ENCODE results near the gene NKX1-2. TPM values are rescaled to one million over a fixed set of nuclear protein-coding genes. Genes with fewer than 3 reads are reported as not detected.
"Not testable (repeated sequence)": the region's sequence is repeated elsewhere in the genome, so short reads cannot be mapped to it uniquely, and the experiment has no call there.

NKX1-2 gene
- total RNA-seq, 1 experiment from 2014 or later: 3.4 TPM

- H4K20me1 ChIP-seq (ENCODE audit: insufficient read depth); H3K9ac ChIP-seq (ENCODE audit: low read length); H3K36me3 ChIP-seq (ENCODE audit: control insufficient read depth in 1 of 2, insufficient read depth in 2 of 2, low read length in 2 of 2); H3K9me3 ChIP-seq (ENCODE audit: control insufficient read depth in 1 of 2, insufficient read depth in 1 of 2, low read depth in 1 of 2, low read length in 2 of 2); intact Hi-C loops (cut with micrococcal nuclease); H3K4me2 ChIP-seq (ENCODE audit: low read length); BruUV-seq (replicated peaks); H3K27me3 ChIP-seq (ENCODE audit: insufficient read depth, low read length); ATAC-seq; H3K4me3 ChIP-seq (replicated peaks in 1 of 2; ENCODE audit: low read depth in 1 of 2, low read length in 2 of 2); CTCF ChIA-PET; H3K79me2 ChIP-seq (ENCODE audit: insufficient read depth, low read length); RAD21 ChIA-PET (ENCODE audit: low non-redundant PET in 1 of 2, low total read pairs in 2 of 2, uncharacterized antibody in 2 of 2, unreplicated experiment in 2 of 2); H3K27ac ChIP-seq (ENCODE audit: low read depth, low read length); H3K9me2 ChIP-seq (ENCODE audit: insufficient read depth); DNase-seq (ENCODE audit: low read depth, low spot score); H2AFZ ChIP-seq (ENCODE audit: low read depth, low read length, poor library complexity, severe bottlenecking); POLR2A ChIA-PET: not testable (repeated sequence)
- H3K4me1 ChIP-seq (ENCODE audit: control insufficient read depth in 1 of 2, insufficient read depth in 2 of 2, low read length in 2 of 2): peaks cover 6 to 16% of the 10 kb centered on the region in 2 experiments; a peak in 3 of 4 replicates
Observed at GRCh38 chr10:124441694-124442093, 8.1 kb downstream of the NKX1-2 start.

- CTCF ChIA-PET: no interaction called here
- no peaks in the 10 kb centered on the region for H3K9me2 ChIP-seq (ENCODE audit: insufficient read depth)
- peak overlapping the region; percentile 36 for H3K4me2 ChIP-seq (ENCODE audit: low read length)
- peaks cover 8 to 32% of the 10 kb centered on the region in 2 experiments; a peak in 3 of 4 replicates for H3K4me1 ChIP-seq (ENCODE audit: control insufficient read depth in 1 of 2, insufficient read depth in 2 of 2, low read length in 2 of 2)
- H3K4me3 ChIP-seq (replicated peaks in 1 of 2; ENCODE audit: low read depth in 1 of 2, low read length in 2 of 2): no peak overlapping the region
- ATAC-seq (peak; percentile 58), DNase-seq (ENCODE audit: low read depth, low spot score) (no peak)
- H4K20me1 ChIP-seq (ENCODE audit: insufficient read depth): no peaks in the 10 kb centered on the region
- no peak overlapping the region for H3K9ac ChIP-seq (ENCODE audit: low read length)
- no peak for TF ChIP-seq SIN3A (IDR thresholded peaks at IDR 0.05; ENCODE audit: low read depth)
- 0 out of 2 replicates have a peak, but pooled peaks have one; percentile 4 for TF ChIP-seq CEBPB (IDR thresholded peaks at IDR 0.05; ENCODE audit: low read depth)
- H3K79me2 ChIP-seq (ENCODE audit: insufficient read depth, low read length): no peaks in the 10 kb centered on the region
- no peak overlapping the region for H3K27ac ChIP-seq (ENCODE audit: low read depth, low read length)
- intact Hi-C loops (cut with micrococcal nuclease): no loop called here
- no TSS peak for BruUV-seq (replicated peaks)
- no peaks in the 10 kb centered on the region for H3K36me3 ChIP-seq (ENCODE audit: control insufficient read depth in 1 of 2, insufficient read depth in 2 of 2, low read length in 2 of 2)
- no peaks in the 10 kb centered on the region for H3K9me3 ChIP-seq (ENCODE audit: control insufficient read depth in 1 of 2, insufficient read depth in 1 of 2, low read depth in 1 of 2, low read length in 2 of 2)
- H3K27me3 ChIP-seq (ENCODE audit: insufficient read depth, low read length): no peaks in the 10 kb centered on the region
- RAD21 ChIA-PET (ENCODE audit: low non-redundant PET in 1 of 2, low total read pairs in 2 of 2, uncharacterized antibody in 2 of 2, unreplicated experiment in 2 of 2): no interaction called here
- no peak overlapping the region for H2AFZ ChIP-seq (ENCODE audit: low read depth, low read length, poor library complexity, severe bottlenecking)
- POLR2A ChIA-PET: no interaction called here
Observed at GRCh38 chr10:124436191-124436638, 13.6 kb downstream of the NKX1-2 start.

GRCh38 chr10:124435683-124436082, 14.2 kb downstream of the NKX1-2 start:
- H4K20me1 ChIP-seq (ENCODE audit: insufficient read depth); H3K9me3 ChIP-seq (ENCODE audit: control insufficient read depth in 1 of 2, insufficient read depth in 1 of 2, low read depth in 1 of 2, low read length in 2 of 2); CTCF ChIA-PET; H3K27me3 ChIP-seq (ENCODE audit: insufficient read depth, low read length); BruUV-seq (replicated peaks); H3K4me3 ChIP-seq (replicated peaks in 1 of 2; ENCODE audit: low read depth in 1 of 2, low read length in 2 of 2); H3K9me2 ChIP-seq (ENCODE audit: insufficient read depth); DNase-seq (ENCODE audit: low read depth, low spot score); H3K27ac ChIP-seq (ENCODE audit: low read depth, low read length); intact Hi-C loops (cut with micrococcal nuclease); H2AFZ ChIP-seq (ENCODE audit: low read depth, low read length, poor library complexity, severe bottlenecking); H3K9ac ChIP-seq (ENCODE audit: low read length); RAD21 ChIA-PET (ENCODE audit: low non-redundant PET in 1 of 2, low total read pairs in 2 of 2, uncharacterized antibody in 2 of 2, unreplicated experiment in 2 of 2); H3K36me3 ChIP-seq (ENCODE audit: control insufficient read depth in 1 of 2, insufficient read depth in 2 of 2, low read length in 2 of 2); H3K79me2 ChIP-seq (ENCODE audit: insufficient read depth, low read length); POLR2A ChIA-PET: not testable (repeated sequence)
- peaks cover 8 to 29% of the 10 kb centered on the region in 2 experiments; a peak in 3 of 4 replicates for H3K4me1 ChIP-seq (ENCODE audit: control insufficient read depth in 1 of 2, insufficient read depth in 2 of 2, low read length in 2 of 2)
- peak; percentile 12; the same call in 1 of the 2 replicates for ATAC-seq
- TF ChIP-seq CEBPB (IDR thresholded peaks at IDR 0.05; ENCODE audit: low read depth): 0 out of 2 replicates have a peak, but pooled peaks have one; percentile 10
- peak overlapping the region; percentile 36 for H3K4me2 ChIP-seq (ENCODE audit: low read length)
